ENCODE results near the gene COL20A1. TPM values are rescaled to one million over a fixed set of nuclear protein-coding genes. Genes with fewer than 3 reads are reported as not detected.

The COL20A1 gene
- total RNA-seq, 1 experiment from 2014 or later: 0.23 TPM

DNA sequence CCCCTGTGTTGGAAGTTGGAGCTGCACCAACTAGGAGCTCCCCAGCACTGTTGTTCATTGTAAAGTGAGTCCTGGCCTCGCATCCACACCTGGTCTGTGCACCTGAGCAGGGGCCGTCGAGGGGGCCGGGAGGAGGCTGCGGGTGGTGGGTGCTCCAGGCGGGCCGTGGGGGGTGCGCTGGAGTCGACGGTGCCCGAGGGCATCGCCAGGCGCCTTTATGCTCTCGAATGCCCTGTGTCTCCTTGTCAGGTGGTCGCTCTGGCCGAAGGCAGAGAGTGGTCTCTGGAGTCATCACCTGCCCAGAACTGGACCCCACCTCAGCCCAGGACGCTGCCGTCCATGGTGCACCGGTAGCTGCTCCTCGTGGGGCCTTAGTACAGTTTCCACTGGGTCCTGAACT lies 16.0 kb upstream of the COL20A1 start:
- no peak overlapping the region for H3K4me3 ChIP-seq (ENCODE audit: low read depth in 2 of 2, low read length in 2 of 2)
- no peaks in the 10 kb centered on the region for H3K9me3 ChIP-seq (ENCODE audit: control insufficient read depth, insufficient read depth, low read depth, low read length)
- no peaks in the 10 kb centered on the region; the same call in none of the 2 replicates for H3K36me3 ChIP-seq (ENCODE audit: control insufficient read depth, insufficient read depth, low read length)
- TF ChIP-seq TCF7L2 (IDR thresholded peaks at IDR 0.05; ENCODE audit: low read depth, low read length) (no peak), SIN3A (IDR thresholded peaks at IDR 0.05; ENCODE audit: borderline replicate concordance, insufficient read depth, low read depth, low read length) (no peak), POLR2AphosphoS5 (IDR thresholded peaks at IDR 0.05; ENCODE audit: low read depth, low read length) (no peak)
- TF ChIP-seq, protein P1, sequence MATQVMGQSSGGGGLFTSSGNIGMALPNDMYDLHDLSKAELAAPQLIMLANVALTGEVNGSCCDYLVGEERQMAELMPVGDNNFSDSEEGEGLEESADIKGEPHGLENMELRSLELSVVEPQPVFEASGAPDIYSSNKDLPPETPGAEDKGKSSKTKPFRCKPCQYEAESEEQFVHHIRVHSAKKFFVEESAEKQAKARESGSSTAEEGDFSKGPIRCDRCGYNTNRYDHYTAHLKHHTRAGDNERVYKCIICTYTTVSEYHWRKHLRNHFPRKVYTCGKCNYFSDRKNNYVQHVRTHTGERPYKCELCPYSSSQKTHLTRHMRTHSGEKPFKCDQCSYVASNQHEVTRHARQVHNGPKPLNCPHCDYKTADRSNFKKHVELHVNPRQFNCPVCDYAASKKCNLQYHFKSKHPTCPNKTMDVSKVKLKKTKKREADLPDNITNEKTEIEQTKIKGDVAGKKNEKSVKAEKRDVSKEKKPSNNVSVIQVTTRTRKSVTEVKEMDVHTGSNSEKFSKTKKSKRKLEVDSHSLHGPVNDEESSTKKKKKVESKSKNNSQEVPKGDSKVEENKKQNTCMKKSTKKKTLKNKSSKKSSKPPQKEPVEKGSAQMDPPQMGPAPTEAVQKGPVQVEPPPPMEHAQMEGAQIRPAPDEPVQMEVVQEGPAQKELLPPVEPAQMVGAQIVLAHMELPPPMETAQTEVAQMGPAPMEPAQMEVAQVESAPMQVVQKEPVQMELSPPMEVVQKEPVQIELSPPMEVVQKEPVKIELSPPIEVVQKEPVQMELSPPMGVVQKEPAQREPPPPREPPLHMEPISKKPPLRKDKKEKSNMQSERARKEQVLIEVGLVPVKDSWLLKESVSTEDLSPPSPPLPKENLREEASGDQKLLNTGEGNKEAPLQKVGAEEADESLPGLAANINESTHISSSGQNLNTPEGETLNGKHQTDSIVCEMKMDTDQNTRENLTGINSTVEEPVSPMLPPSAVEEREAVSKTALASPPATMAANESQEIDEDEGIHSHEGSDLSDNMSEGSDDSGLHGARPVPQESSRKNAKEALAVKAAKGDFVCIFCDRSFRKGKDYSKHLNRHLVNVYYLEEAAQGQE (IDR thresholded peaks at IDR 0.05; ENCODE audit: insufficient read depth in 1 of 2, low read depth in 2 of 2, low read length in 1 of 2): no peak
- TF ChIP-seq, protein P2, sequence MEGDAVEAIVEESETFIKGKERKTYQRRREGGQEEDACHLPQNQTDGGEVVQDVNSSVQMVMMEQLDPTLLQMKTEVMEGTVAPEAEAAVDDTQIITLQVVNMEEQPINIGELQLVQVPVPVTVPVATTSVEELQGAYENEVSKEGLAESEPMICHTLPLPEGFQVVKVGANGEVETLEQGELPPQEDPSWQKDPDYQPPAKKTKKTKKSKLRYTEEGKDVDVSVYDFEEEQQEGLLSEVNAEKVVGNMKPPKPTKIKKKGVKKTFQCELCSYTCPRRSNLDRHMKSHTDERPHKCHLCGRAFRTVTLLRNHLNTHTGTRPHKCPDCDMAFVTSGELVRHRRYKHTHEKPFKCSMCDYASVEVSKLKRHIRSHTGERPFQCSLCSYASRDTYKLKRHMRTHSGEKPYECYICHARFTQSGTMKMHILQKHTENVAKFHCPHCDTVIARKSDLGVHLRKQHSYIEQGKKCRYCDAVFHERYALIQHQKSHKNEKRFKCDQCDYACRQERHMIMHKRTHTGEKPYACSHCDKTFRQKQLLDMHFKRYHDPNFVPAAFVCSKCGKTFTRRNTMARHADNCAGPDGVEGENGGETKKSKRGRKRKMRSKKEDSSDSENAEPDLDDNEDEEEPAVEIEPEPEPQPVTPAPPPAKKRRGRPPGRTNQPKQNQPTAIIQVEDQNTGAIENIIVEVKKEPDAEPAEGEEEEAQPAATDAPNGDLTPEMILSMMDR (IDR thresholded peaks at IDR 0.05): no peak
- intact Hi-C loops (cut with micrococcal nuclease; ENCODE audit: unreplicated experiment): no loop called here
- BruUV-seq (replicated peaks): no TSS peak
- CTCF ChIA-PET: interaction anchor here (0.7 to 1.2 kb wide), 3 partner anchors 29 to 104 kb away, joined by 3 to 5 read pairs (median 3); no protein-coding TSS in a partner anchor
- H3K27ac ChIP-seq (ENCODE audit: low read length): no peak overlapping the region
- ATAC-seq (no peak), DNase-seq (ENCODE audit: low read depth, low spot score) (no peak)
- H3K27me3 ChIP-seq (ENCODE audit: control insufficient read depth, insufficient read depth, low read length): no peaks in the 10 kb centered on the region
- in situ Hi-C loops (cut with HindIII; ENCODE audit: low pct_unique_long_range_greater_than_20kb, low sequenced_read_pairs): loop anchor here (5.0 to 25.0 kb wide), 2 partner anchors 55 to 110 kb away; no protein-coding TSS in a partner anchor
- POLR2A ChIA-PET: no interaction called here
- H3K4me1 ChIP-seq (ENCODE audit: control insufficient read depth, insufficient read depth, low read length): peaks cover 11% of the 10 kb centered on the region

DNA sequence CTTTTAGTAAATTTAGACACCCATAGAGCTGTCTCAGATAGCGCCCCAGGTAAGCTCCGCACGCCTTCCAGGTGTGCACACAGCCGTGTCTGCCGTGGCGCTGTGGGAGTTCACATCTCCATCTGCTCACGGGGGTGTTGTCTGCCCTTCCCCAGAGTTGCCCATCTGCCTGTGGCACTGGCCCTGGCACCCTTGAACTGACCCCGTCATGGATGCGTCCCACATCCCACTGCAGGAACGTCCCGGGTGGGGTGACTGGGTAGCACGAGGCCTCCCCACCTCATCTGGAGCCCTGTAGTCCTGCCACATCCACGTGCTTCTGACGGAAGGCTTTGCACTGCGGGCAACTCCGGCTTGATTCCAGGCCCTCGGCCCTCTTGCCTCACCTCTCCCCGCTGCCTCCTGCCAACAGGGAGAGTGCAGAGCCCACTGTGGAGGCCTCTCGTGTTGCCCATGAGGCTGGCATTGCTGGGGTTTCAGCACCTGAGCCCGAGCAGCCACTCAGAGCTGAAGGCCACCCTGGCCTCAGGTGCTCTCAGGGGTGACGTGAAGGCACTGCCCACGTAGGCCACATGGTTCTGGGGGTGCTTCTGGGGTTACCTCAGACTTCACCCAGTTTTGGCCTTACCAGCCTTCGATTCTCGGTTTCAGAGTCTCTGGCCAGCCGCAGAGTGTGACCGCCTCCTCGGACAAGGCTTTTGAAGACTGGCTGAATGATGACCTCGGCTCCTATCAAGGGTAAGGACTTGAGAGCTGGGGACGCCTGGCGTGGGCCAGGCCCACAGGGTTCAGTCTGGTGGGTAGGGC lies 15.3 kb upstream of the COL20A1 start:
- Histone ChIP-seq H3K27ac (ENCODE audit: low read length) (no peak overlapping the region), H3K27me3 (ENCODE audit: control insufficient read depth, insufficient read depth, low read length) (no peaks in the 10 kb centered on the region), H3K4me3 (ENCODE audit: low read depth in 2 of 2, low read length in 2 of 2) (no peak overlapping the region), H3K4me1 (ENCODE audit: control insufficient read depth, insufficient read depth, low read length) (peaks cover 11% of the 10 kb centered on the region), H3K36me3 (ENCODE audit: control insufficient read depth, insufficient read depth, low read length) (no peaks in the 10 kb centered on the region; the same call in none of the 2 replicates), H3K9me3 (ENCODE audit: control insufficient read depth, insufficient read depth, low read depth, low read length) (no peaks in the 10 kb centered on the region)
- TF ChIP-seq, protein P2 (IDR thresholded peaks at IDR 0.05): no peak
- TF ChIP-seq POLR2AphosphoS5 (IDR thresholded peaks at IDR 0.05; ENCODE audit: low read depth, low read length): no peak
- TF ChIP-seq, protein P1 (IDR thresholded peaks at IDR 0.05; ENCODE audit: insufficient read depth in 1 of 2, low read depth in 2 of 2, low read length in 1 of 2): no peak
- TF ChIP-seq TCF7L2 (IDR thresholded peaks at IDR 0.05; ENCODE audit: low read depth, low read length): no peak
- no peak for TF ChIP-seq SIN3A (IDR thresholded peaks at IDR 0.05; ENCODE audit: borderline replicate concordance, insufficient read depth, low read depth, low read length)
- in situ Hi-C loops (cut with HindIII; ENCODE audit: low pct_unique_long_range_greater_than_20kb, low sequenced_read_pairs) (loop anchor here (5.0 to 25.0 kb wide), 2 partner anchors 55 to 110 kb away; no protein-coding TSS in a partner anchor), intact Hi-C loops (cut with micrococcal nuclease; ENCODE audit: unreplicated experiment) (no loop called here)
- ChIA-PET CTCF (interaction anchor here (1.0 kb wide), 1 partner anchor 54 kb away, joined by 3 read pairs; no protein-coding TSS in a partner anchor), POLR2A (no interaction called here)
- BruUV-seq (replicated peaks): no TSS peak
- no peak for DNase-seq (ENCODE audit: low read depth, low spot score)
- no peak for ATAC-seq
